ENCODE measurements around the gene RPRD1A. TPM values are rescaled to one million over a fixed set of nuclear protein-coding genes. Genes with fewer than 3 reads are reported as not detected.

RPRD1A gene
- total and polyA plus RNA-seq, 4 donors, result 11.8 to 29.5 (median 16.6) TPM

GRCh38 chr18:36031903-36032302, 35.5 kb downstream of the RPRD1A start:
- H3K27ac ChIP-seq (ENCODE audit: low read depth in 1 of 2, low read length in 2 of 2), result no peak overlapping the region
- H3K9ac ChIP-seq (ENCODE audit: low read depth in 1 of 2, low read length in 2 of 2), result no peak overlapping the region
- H3K36me3 ChIP-seq (ENCODE audit: control insufficient read depth in 4 of 4, insufficient read depth in 3 of 4, low read depth in 1 of 4, low read length in 3 of 4), result peaks cover 0 to 5% (median under 1%) of the 10 kb centered on the region in 4 donors
- no peak for DNase-seq (ENCODE audit: low spot score)
- WGBS, result 97% methylated on average over 2 of the region's 2 CpGs
- no peak overlapping the region for H3K4me3 ChIP-seq (ENCODE audit: low read depth in 1 of 3, low read length in 3 of 3)
- no peaks in the 10 kb centered on the region for H3K27me3 ChIP-seq (ENCODE audit: control insufficient read depth in 4 of 4, insufficient read depth in 4 of 4, low read length in 3 of 4)
- TF ChIP-seq, protein P1, sequence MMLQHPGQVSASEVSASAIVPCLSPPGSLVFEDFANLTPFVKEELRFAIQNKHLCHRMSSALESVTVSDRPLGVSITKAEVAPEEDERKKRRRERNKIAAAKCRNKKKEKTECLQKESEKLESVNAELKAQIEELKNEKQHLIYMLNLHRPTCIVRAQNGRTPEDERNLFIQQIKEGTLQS (IDR thresholded peaks at IDR 0.05), result no peak
- TF ChIP-seq GABPA (IDR thresholded peaks at IDR 0.05 in 1 of 2, conservative IDR thresholded peaks at IDR 0.05 in 1 of 2) (no peak), EGR1 (IDR thresholded peaks at IDR 0.05; ENCODE audit: low read depth in 2 of 2) (no peak), JUND (IDR thresholded peaks at IDR 0.05) (no peak), HNF4G (IDR thresholded peaks at IDR 0.05) (no peak), YY1 (IDR thresholded peaks at IDR 0.05) (no peak), SP1 (IDR thresholded peaks at IDR 0.05) (no peak), FOXA2 (IDR thresholded peaks at IDR 0.05) (no peak), REST (IDR thresholded peaks at IDR 0.05) (no peak), TAF1 (conservative IDR thresholded peaks at IDR 0.05) (no peak)
- H3K4me1 ChIP-seq (ENCODE audit: control insufficient read depth in 4 of 4, insufficient read depth in 4 of 4, low read length in 3 of 4), result peaks cover 3 to 6% (median 5%) of the 10 kb centered on the region in 4 donors
- H3K9me3 ChIP-seq (ENCODE audit: control insufficient read depth in 4 of 4, low read length in 3 of 4), result no peaks in the 10 kb centered on the region

DNA sequence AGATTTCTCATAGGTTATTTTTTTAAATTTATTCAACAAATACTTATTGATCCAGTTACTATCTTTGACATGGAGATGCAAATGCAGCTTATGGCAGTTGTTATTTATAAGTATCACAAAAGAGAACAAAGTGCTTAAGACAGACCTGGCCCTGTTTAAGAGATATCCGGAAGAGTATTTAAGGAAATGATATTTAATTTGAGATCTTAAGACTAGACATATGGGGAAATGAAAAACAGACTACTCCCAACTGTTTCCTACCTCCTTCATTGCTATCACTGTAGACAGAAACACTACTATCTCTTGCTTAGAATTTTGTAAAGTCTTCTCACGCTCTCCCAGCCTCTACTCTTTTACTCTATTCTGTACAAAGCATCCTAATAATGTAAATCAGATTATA, 36.0 kb downstream of the RPRD1A start:
- WGBS, result 91% methylated on average over 2 of the region's 2 CpGs
- peaks cover 3 to 6% (median 5%) of the 10 kb centered on the region in 4 donors for H3K4me1 ChIP-seq (ENCODE audit: control insufficient read depth in 4 of 4, insufficient read depth in 4 of 4, low read length in 3 of 4)
- DNase-seq (ENCODE audit: low spot score), result no peak
- no peak overlapping the region for H3K27ac ChIP-seq (ENCODE audit: low read depth in 1 of 2, low read length in 2 of 2)
- TF ChIP-seq HNF4G (IDR thresholded peaks at IDR 0.05) (no peak), HNF4A (conservative IDR thresholded peaks at IDR 0.05) (no peak), FOXA1 (IDR thresholded peaks at IDR 0.05) (no peak), EGR1 (IDR thresholded peaks at IDR 0.05; ENCODE audit: low read depth in 2 of 2) (no peak), CTCF (IDR thresholded peaks at IDR 0.05; ENCODE audit: low read depth, low read length, missing input control) (no peak), GABPA (IDR thresholded peaks at IDR 0.05 in 1 of 2, conservative IDR thresholded peaks at IDR 0.05 in 1 of 2) (no peak), SP1 (IDR thresholded peaks at IDR 0.05) (no peak), NR2F2 (IDR thresholded peaks at IDR 0.05) (no peak), FOXA2 (IDR thresholded peaks at IDR 0.05) (no peak), JUND (IDR thresholded peaks at IDR 0.05) (no peak), ZBTB33 (IDR thresholded peaks at IDR 0.05) (no peak), REST (IDR thresholded peaks at IDR 0.05) (no peak), YY1 (IDR thresholded peaks at IDR 0.05) (no peak), RAD21 (IDR thresholded peaks at IDR 0.05) (no peak), RXRA (IDR thresholded peaks at IDR 0.05) (no peak)
- TF ChIP-seq, protein P1 (IDR thresholded peaks at IDR 0.05), result no peak
- TF ChIP-seq, protein P2, sequence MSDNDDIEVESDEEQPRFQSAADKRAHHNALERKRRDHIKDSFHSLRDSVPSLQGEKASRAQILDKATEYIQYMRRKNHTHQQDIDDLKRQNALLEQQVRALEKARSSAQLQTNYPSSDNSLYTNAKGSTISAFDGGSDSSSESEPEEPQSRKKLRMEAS (IDR thresholded peaks at IDR 0.05), result no peak
- H3K36me3 ChIP-seq (ENCODE audit: control insufficient read depth in 4 of 4, insufficient read depth in 3 of 4, low read depth in 1 of 4, low read length in 3 of 4), result peaks cover 0 to 5% (median 2%) of the 10 kb centered on the region in 4 donors
- no peak overlapping the region for H3K9ac ChIP-seq (ENCODE audit: low read depth in 1 of 2, low read length in 2 of 2)
- no peak overlapping the region for H3K4me3 ChIP-seq (ENCODE audit: low read depth in 1 of 3, low read length in 3 of 3)
- no peaks in the 10 kb centered on the region for H3K9me3 ChIP-seq (ENCODE audit: control insufficient read depth in 4 of 4, low read length in 3 of 4)
- no peaks in the 10 kb centered on the region for H3K27me3 ChIP-seq (ENCODE audit: control insufficient read depth in 4 of 4, insufficient read depth in 4 of 4, low read length in 3 of 4)

Measured in liver (tissue), 9 donors.